H7 (cell line): ENCODE data around the gene INMT. TPM values are rescaled to one million over a fixed set of nuclear protein-coding genes. Genes with fewer than 3 reads are reported as not detected.
A peak's percentile ranks its signal among the peaks of the same experiment; 100 is the strongest.

Experiments used
- DNase-seq: peaks from one replicate; pipeline ENCODE4 v3.0.0; 2012
- H3K27me3 ChIP-seq: 2 replicates; pipeline ENCODE4 v1.6.0; 2011; ENCODE audit warnings: mild to moderate bottlenecking, low read length; ENCODE audit not compliant: control insufficient read depth, insufficient read depth
- H3K36me3 ChIP-seq: replicated peaks from 2 replicates; pipeline ENCODE4 v1.5.1; 2011; ENCODE audit warnings: low read length; ENCODE audit not compliant: control insufficient read depth, insufficient read depth
- H3K4me3 ChIP-seq: 2 replicates; pipeline ENCODE4 v1.5.1; 2011; ENCODE audit warnings: low read depth, mild to moderate bottlenecking, control low read depth, low read length, moderate library complexity; ENCODE audit not compliant: insufficient read depth
- total RNA-seq: library from RNA; depleted of rRNA; stranded (reverse); fragments of >200 nt; shearing (Covaris generic); gene quantifications from 2 replicates; pipeline ENCODE4 v1.2.3, GENCODE V29; 2014

INMT gene
- total RNA-seq, 1 experiment from 2014 or later, result 1.0 TPM

GRCh38 chr7:30752979-30753378 lies 1.0 kb downstream of the INMT start:
- DNase-seq, result no peak
- no peaks in the 10 kb centered on the region for H3K36me3 ChIP-seq
- no peak overlapping the region for H3K4me3 ChIP-seq
- H3K27me3 ChIP-seq, result no peaks in the 10 kb centered on the region

GRCh38 chr7:30754315-30754877 lies 2.5 kb downstream of the INMT start:
- Histone ChIP-seq H3K27me3 (no peaks in the 10 kb centered on the region), H3K36me3 (no peaks in the 10 kb centered on the region), H3K4me3 (no peak overlapping the region)
- DNase-seq, result no peak

- Histone ChIP-seq H3K4me3 (no peak overlapping the region), H3K27me3 (no peaks in the 10 kb centered on the region), H3K36me3 (no peaks in the 10 kb centered on the region)
- peak; percentile 59 for DNase-seq
Observed at GRCh38 chr7:30755384-30756154, 3.6 kb downstream of the INMT start.

GRCh38 chr7:30757342-30757692 lies 5.4 kb downstream of the INMT start:
- no peaks in the 10 kb centered on the region for H3K36me3 ChIP-seq
- no peaks in the 10 kb centered on the region for H3K27me3 ChIP-seq
- no peak overlapping the region for H3K4me3 ChIP-seq
- DNase-seq, result no peak

- no peak overlapping the region for H3K4me3 ChIP-seq
- DNase-seq, result no peak
- H3K27me3 ChIP-seq, result no peaks in the 10 kb centered on the region
- H3K36me3 ChIP-seq, result no peaks in the 10 kb centered on the region
Observed at GRCh38 chr7:30760514-30761213, 8.7 kb downstream of the INMT start.

- no peaks in the 10 kb centered on the region for H3K36me3 ChIP-seq
- H3K4me3 ChIP-seq, result no peak overlapping the region
- H3K27me3 ChIP-seq, result no peaks in the 10 kb centered on the region
- DNase-seq, result no peak
Observed at GRCh38 chr7:30761214-30762156, 9.6 kb downstream of the INMT start.

GRCh38 chr7:30764030-30764975 lies 12.4 kb downstream of the INMT start:
- no peaks in the 10 kb centered on the region for H3K27me3 ChIP-seq
- no peak for DNase-seq
- no peak overlapping the region for H3K4me3 ChIP-seq
- H3K36me3 ChIP-seq, result no peaks in the 10 kb centered on the region

GRCh38 chr7:30765408-30765807 lies 13.5 kb downstream of the INMT start:
- Histone ChIP-seq H3K36me3 (no peaks in the 10 kb centered on the region), H3K4me3 (no peak overlapping the region), H3K27me3 (no peaks in the 10 kb centered on the region)
- no peak for DNase-seq

GRCh38 chr7:30770845-30771173 lies 18.9 kb downstream of the INMT start:
- Histone ChIP-seq H3K4me3 (peak overlapping the region; percentile 68), H3K27me3 (no peaks in the 10 kb centered on the region), H3K36me3 (no peaks in the 10 kb centered on the region)
- DNase-seq, result no peak

- peak; percentile 97 for DNase-seq
- peak within 1 kb of the TSS; percentile 68 for H3K4me3 ChIP-seq
- no peaks in the 10 kb centered on the region for H3K36me3 ChIP-seq
- H3K27me3 ChIP-seq, result no peaks in the 10 kb centered on the region
Observed at GRCh38 chr7:30771174-30771879, 19.4 kb downstream of the INMT start, which contains the start of gene MINDY4. MINDY4 (plus strand) TSS chr7:30771417; CDS start chr7:30771494, 77 bp downstream.

- Histone ChIP-seq H3K27me3 (no peaks in the 10 kb centered on the region), H3K4me3 (peak overlapping the region; percentile 68), H3K36me3 (no peaks in the 10 kb centered on the region)
- peak; percentile 48 for DNase-seq
Observed at GRCh38 chr7:30771880-30772425, 20.0 kb downstream of the INMT start.

- Histone ChIP-seq H3K27me3 (no peaks in the 10 kb centered on the region), H3K4me3 (no peak overlapping the region), H3K36me3 (no peaks in the 10 kb centered on the region)
- DNase-seq, result no peak
Observed at GRCh38 chr7:30772984-30773383, 21.0 kb downstream of the INMT start.

GRCh38 chr7:30775992-30776391 lies 24.1 kb downstream of the INMT start:
- Histone ChIP-seq H3K27me3 (no peaks in the 10 kb centered on the region), H3K4me3 (no peak overlapping the region), H3K36me3 (0 out of 2 replicates have a peak, but pooled peaks cover 1% of the 10 kb centered on the region)
- DNase-seq, result no peak
